HG03571 (cell line): ENCODE results near the gene PTRHD1.

Source experiments
- ATAC-seq: cut with Tn5 transposase; IDR thresholded peaks from one replicate; pipeline ENCODE4 v1.9.1; 2021; ENCODE audit not compliant: unreplicated experiment

PTRHD1 gene

GRCh38 chr2:24762518-24762917 is 30.7 kb downstream of the PTRHD1 start:
- ATAC-seq = no peak

- no peak for ATAC-seq
Measured at GRCh38 chr2:24761866-24762265, 31.3 kb downstream of the PTRHD1 start.

GRCh38 chr2:24756789-24757188 is 36.4 kb downstream of the PTRHD1 start:
- no peak for ATAC-seq

DNA sequence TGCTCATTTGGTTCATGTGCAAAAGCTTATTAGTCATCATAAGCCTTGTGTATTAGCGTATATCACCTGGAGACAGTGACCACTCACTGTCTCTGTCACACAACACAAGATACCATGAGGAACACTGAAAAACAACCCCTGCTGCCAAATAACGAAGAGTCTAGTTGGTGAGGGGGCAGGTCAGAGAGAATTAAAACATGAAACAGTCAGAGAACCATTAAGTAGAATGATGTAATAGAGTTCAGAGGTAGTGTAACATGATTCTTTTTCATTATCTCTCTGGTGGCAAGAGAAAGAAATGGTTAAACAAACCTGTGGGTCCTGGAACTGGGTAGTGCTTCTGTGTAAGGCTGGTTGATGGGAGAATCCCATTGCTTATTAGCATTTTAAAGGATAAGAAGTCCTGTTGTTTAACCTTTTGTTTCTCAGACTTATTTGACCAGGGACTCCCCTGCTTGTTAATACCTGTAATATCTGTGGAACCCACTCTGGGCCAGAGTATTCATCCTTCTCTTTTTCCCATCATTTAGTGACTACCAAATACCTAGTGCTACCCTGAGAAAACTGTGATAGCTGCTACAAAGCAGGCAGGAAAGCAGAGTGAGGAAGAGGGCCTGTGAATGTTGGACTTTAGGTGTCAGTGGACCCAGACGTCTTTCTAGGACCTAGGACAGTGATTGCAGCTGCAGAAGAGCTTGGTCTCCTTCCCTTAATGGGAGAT is 38.0 kb downstream of the PTRHD1 start:
- ATAC-seq = no peak

DNA sequence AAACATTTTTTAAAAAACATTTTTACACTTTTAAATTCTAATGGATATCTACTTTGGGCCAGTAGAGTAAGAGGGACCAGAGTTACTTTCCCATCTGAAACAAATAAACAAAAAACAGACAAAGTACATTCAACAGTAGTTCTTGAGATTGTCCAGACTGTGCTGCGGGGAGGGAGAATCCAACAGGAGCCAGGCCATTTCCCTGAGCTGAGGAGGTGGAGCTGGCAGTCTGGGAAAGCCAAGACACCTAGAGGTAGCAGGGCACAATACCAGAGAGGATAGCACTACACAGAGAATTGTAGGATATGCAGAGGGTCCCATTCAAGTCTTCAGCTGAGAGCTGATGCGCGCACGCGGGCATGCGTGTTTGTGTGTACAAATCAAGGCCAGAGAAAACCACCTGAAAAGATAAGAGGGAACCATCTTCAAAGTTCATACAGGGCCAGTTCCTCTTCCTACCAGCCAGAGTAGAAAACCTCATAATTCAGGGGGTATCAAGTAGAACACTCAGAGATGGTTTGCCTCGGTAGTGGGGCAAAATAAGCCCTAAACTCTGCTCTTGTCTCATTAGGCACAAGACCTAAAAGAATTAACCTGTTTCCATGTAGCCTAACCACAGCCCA is 44.0 kb downstream of the PTRHD1 start:
- ATAC-seq = no peak

DNA sequence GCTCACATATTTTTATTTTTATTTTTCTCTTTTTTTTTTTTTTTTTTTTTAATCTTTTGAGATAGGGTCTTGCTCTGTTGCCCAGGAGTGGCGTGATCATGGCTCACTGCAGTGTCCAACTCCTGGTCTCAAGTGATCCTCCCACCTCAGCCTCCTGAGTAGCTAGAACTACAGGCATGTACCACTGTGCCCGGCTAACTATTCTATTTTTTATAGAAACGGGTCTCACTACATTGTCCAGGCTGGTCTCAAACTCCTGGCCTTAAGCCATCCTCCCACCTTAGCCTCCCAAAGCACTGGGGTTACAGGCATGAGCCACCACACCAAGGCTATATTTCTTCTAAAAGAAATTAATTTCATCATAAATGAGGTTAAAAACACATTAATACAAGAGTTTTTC is 45.9 kb downstream of the PTRHD1 start:
- no peak for ATAC-seq

- ATAC-seq = no peak
Measured at GRCh38 chr2:24745825-24746224, 47.4 kb downstream of the PTRHD1 start.

- ATAC-seq = no peak
Measured at GRCh38 chr2:24744356-24744755, 48.8 kb downstream of the PTRHD1 start.

- ATAC-seq = no peak
Measured at GRCh38 chr2:24743924-24744323, 49.3 kb downstream of the PTRHD1 start.

DNA sequence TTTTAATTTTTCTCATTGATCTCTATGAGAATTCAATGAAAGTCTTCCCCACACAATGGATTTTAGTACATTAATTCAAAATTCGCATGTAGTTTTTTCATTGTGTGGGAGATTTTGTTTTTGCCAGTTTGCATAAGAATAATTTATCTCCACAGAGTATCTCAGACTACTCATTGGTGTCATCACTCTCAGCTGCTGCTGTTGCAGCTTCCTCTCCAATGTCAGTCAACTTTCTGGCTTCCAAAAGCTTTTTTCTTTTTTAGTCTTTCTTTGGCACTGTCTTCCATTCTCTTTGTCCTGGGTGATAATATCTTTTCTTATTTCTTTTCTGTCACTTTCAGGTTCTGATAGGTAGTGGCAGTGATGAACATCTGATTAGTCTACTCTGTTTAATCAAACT is 50.5 kb downstream of the PTRHD1 start:
- no peak for ATAC-seq

DNA sequence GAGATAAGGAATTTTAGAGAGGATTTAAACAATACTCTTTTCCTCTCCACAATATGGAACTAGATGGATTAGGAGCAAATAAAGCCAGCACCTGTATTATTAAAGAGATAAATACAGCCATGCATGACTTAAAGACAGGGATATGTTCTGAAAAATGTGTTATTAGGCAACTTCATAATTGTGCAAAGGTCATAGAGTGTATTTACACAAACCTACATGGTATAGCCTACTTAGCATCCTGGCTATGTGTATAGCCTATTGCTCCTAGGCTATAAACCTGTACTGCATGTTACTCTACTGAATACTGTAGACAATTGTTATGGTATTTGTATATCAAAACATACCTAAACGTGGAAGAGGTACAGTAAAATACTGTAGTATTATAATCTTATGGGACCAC is 53.0 kb downstream of the PTRHD1 start:
- ATAC-seq = no peak
